Bronchial epithelial cell (primary cell): ENCODE data around the gene TMEM170A. TPM values are rescaled to one million over a fixed set of nuclear protein-coding genes. Genes with fewer than 3 reads are reported as not detected.

Source experiments
- DNase-seq: peaks from one replicate; pipeline ENCODE4 v3.0.0-alpha.2; 2010; ENCODE audit warnings: low read depth
- FAIRE-seq: peaks from 2 replicates; lab custom pipeline; 2011; peaks lifted over from hg19 to GRCh38; lab: Jason Lieb, UNC
- H3K27me3 ChIP-seq: 2 replicates; pipeline ENCODE4 v1.5.1; 2011; ENCODE audit warnings: low read length; ENCODE audit not compliant: control insufficient read depth, insufficient read depth
- H3K36me3 ChIP-seq: 2 replicates; pipeline ENCODE4 v1.5.1; 2011; ENCODE audit warnings: low read length; ENCODE audit not compliant: control insufficient read depth, insufficient read depth
- H3K4me3 ChIP-seq: 2 replicates; pipeline ENCODE4 v1.5.1; 2011; ENCODE audit warnings: mild to moderate bottlenecking, low read depth, low read length, control low read depth
- total RNA-seq: library from RNA; depleted of rRNA; stranded (reverse); fragments of >200 nt; gene quantifications from 2 replicates; pipeline ENCODE4 v1.2.1, GENCODE V29; 2014
- TF ChIP-seq, protein P1 (sequence below): IDR thresholded peaks from 2 replicates; pipeline ENCODE4 v1.5.1; 2011; ENCODE audit warnings: mild to moderate bottlenecking, moderate library complexity, low read length, control low read depth, inconsistent platforms; ENCODE audit not compliant: insufficient read depth, severe bottlenecking

Gene TMEM170A
- total RNA-seq, 1 donor from 2014 or later, result 33.2 TPM

- Histone ChIP-seq H3K36me3 (peaks cover 3% of the 10 kb centered on the region), H3K4me3 (no peak overlapping the region), H3K27me3 (no peaks in the 10 kb centered on the region)
- TF ChIP-seq, protein P1, sequence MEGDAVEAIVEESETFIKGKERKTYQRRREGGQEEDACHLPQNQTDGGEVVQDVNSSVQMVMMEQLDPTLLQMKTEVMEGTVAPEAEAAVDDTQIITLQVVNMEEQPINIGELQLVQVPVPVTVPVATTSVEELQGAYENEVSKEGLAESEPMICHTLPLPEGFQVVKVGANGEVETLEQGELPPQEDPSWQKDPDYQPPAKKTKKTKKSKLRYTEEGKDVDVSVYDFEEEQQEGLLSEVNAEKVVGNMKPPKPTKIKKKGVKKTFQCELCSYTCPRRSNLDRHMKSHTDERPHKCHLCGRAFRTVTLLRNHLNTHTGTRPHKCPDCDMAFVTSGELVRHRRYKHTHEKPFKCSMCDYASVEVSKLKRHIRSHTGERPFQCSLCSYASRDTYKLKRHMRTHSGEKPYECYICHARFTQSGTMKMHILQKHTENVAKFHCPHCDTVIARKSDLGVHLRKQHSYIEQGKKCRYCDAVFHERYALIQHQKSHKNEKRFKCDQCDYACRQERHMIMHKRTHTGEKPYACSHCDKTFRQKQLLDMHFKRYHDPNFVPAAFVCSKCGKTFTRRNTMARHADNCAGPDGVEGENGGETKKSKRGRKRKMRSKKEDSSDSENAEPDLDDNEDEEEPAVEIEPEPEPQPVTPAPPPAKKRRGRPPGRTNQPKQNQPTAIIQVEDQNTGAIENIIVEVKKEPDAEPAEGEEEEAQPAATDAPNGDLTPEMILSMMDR, result no peak
- FAIRE-seq (no peak), DNase-seq (no peak)
These were observed 11.9 kb downstream of the TMEM170A start for GRCh38 chr16:75452464-75453190.

DNA sequence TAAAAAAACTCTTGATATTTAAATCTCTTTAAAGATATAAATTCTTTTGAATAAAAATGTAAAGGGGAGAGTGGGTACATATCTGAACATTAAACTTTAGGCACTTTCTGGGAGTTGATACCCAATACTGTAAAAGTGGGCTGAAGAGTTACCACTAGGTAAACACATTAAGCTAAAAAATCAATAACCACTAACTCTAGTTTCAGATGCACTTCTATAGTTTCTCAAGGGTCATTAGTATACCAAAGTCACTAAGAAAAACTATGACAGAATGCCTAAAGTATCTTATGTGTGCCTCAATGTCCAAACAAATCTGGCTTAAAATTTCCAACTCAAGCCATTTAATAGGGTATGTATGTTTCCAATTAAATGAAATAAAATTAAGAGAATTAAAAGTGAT lies 18.1 kb downstream of the TMEM170A start:
- no peak overlapping the region for H3K4me3 ChIP-seq
- TF ChIP-seq, protein P1, result no peak
- H3K36me3 ChIP-seq, result peaks cover 3% of the 10 kb centered on the region
- H3K27me3 ChIP-seq, result no peaks in the 10 kb centered on the region
- DNase-seq (no peak), FAIRE-seq (no peak)

- DNase-seq (no peak), FAIRE-seq (no peak)
- Histone ChIP-seq H3K36me3 (peaks cover 2% of the 10 kb centered on the region), H3K27me3 (no peaks in the 10 kb centered on the region), H3K4me3 (no peak overlapping the region)
- TF ChIP-seq, protein P1, result no peak
These were observed 19.2 kb downstream of the TMEM170A start for GRCh38 chr16:75445298-75445697.

DNA sequence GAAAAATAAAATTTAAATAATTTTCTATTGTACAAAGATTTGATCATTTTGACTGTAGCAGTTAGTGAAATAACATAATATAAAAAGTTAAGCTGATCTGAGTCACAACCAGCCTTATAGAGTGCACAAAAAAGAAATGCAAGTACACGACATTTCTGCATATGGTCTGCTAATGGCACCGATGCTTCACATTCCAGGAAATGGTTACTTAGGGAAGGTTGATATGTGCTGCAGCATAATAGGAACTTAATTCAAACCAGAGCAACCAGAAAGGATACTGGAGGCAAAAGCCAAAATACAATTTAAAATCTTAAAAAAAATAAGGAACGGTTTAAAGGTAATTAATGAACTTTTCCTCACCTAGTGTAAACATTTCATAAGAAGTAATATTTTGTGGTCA lies 21.2 kb downstream of the TMEM170A start:
- FAIRE-seq (no peak), DNase-seq (no peak)
- no peaks in the 10 kb centered on the region for H3K27me3 ChIP-seq
- H3K4me3 ChIP-seq, result no peak overlapping the region
- H3K36me3 ChIP-seq, result peaks cover 2% of the 10 kb centered on the region
- TF ChIP-seq, protein P1, result no peak

- no peaks in the 10 kb centered on the region for H3K36me3 ChIP-seq
- TF ChIP-seq, protein P1, result no peak
- peak overlapping the region; percentile 81 for H3K4me3 ChIP-seq
- no peaks in the 10 kb centered on the region for H3K27me3 ChIP-seq
- DNase-seq (peak; percentile 93), FAIRE-seq (no peak)
These were observed 30.6 kb downstream of the TMEM170A start for GRCh38 chr16:75433732-75434413.
